ENCODE results near the gene SNTA1. TPM values are rescaled to one million over a fixed set of nuclear protein-coding genes. Genes with fewer than 3 reads are reported as not detected.

Gene SNTA1
- total RNA-seq, 1 experiment from 2014 or later: 9.9 TPM

DNA sequence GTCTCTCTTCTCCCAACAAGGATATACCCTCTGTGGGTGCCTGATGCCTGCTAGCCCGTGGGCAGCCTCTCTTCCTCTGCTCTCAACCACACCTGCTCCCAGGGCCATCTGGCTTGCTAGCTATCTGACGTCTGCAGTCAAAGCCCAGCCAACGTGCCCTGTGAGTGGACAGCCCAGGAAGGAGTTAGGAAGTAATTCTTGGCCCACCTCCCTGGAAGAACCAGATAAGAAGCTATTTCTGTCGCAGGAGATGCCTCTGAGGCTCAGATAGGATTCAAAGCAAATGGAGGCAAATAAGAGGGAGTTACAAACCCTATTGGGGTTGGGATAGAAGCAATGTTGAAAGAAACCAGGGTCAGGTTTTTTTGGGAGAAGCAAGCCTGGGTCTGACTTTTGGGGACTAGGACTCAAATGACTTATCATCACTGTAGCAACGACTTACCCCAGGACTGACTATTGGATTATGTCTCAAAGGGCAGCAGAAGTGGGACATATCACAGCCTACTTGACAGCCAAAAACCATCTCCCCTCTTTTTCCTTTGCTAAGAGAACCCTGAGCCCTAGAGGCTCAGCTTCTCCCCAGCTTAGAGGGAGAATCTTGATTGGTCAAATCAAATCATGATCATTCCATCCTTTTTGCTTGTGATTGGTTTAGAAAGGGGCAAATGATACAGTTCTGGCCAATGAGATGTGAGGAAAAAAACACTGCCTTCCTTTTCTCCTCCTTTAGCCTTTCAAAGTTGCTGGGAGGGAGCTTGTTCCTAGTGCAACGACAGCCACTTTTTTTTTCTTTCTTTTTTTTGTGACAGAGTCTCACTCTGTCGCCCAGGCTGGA, 24.2 kb downstream of the SNTA1 start:
- Histone ChIP-seq H4K91ac (ENCODE audit: insufficient read length, low read depth, low read length) (no peak overlapping the region), H2AK5ac (ENCODE audit: insufficient read length, low read length) (no peak overlapping the region), H2BK15ac (ENCODE audit: low read depth, low read length) (no peak overlapping the region), H4K8ac (replicated peaks; ENCODE audit: insufficient read length, low read depth, low read length) (no peak overlapping the region), H3K56ac (ENCODE audit: insufficient read length, low read depth, low read length) (no peak overlapping the region), H2BK120ac (ENCODE audit: low read depth, low read length, poor library complexity, severe bottlenecking) (no peak overlapping the region), H4K5ac (ENCODE audit: insufficient read length, low read depth, low read length) (no peak overlapping the region), H2BK20ac (ENCODE audit: low read depth, low read length, poor library complexity, severe bottlenecking) (no peak overlapping the region), H2AFZ (ENCODE audit: low read length) (no peak overlapping the region), H2BK12ac (ENCODE audit: insufficient read length, low read depth, low read length) (no peak overlapping the region), H4K20me1 (ENCODE audit: control insufficient read depth, insufficient read depth, insufficient read length) (no peaks in the 10 kb centered on the region), H3K18ac (ENCODE audit: insufficient read length, low read depth, low read length) (no peak overlapping the region), H3K14ac (ENCODE audit: insufficient read depth, low read length) (no peak overlapping the region), H3K79me1 (ENCODE audit: insufficient read depth, low read depth, low read length, poor library complexity, severe bottlenecking) (no peaks in the 10 kb centered on the region), H3K27me3 (ENCODE audit: insufficient read depth, low read length) (no peaks in the 10 kb centered on the region), H3K79me2 (ENCODE audit: insufficient read depth, low read length) (no peaks in the 10 kb centered on the region), H3K9ac (ENCODE audit: extremely low read depth, insufficient read length, low read length) (no peak overlapping the region), H3K23ac (ENCODE audit: insufficient read length, low read depth, low read length) (no peak overlapping the region), H2BK5ac (ENCODE audit: insufficient read length, low read length) (no peak overlapping the region), H3K9me3 (ENCODE audit: control insufficient read depth, low read depth, low read length) (no peaks in the 10 kb centered on the region), H3K4me2 (ENCODE audit: insufficient read depth, insufficient read length, low read length) (no peak overlapping the region), H3K23me2 (ENCODE audit: insufficient read length, low read depth, low read length, poor library complexity, severe bottlenecking) (no peaks in the 10 kb centered on the region), H3K4ac (ENCODE audit: low read depth, low read length) (no peak overlapping the region), H3T11ph (ENCODE audit: low read length) (no peak overlapping the region), H3K4me1 (ENCODE audit: insufficient read depth, low read length) (no peaks in the 10 kb centered on the region), H3K27ac (ENCODE audit: insufficient read length, low read depth, low read length) (no peak overlapping the region)
- no peaks in the 10 kb centered on the region; a peak in 1 of 5 replicates for H3K9me3 Mint-ChIP-seq
- H3K27me3 Mint-ChIP-seq (ENCODE audit: low read depth): no peaks in the 10 kb centered on the region
- 0 out of 7 replicates have a peak, but pooled peaks cover 0 to 2% (median 0%) of the 10 kb centered on the region in 3 experiments for H3K36me3 Mint-ChIP-seq (ENCODE audit: insufficient read depth in 1 of 3, low read depth in 3 of 3)
- no CpG with 5 or more reads among the region's 7 CpGs for WGBS (ENCODE audit: extremely low coverage, insufficient read length, low lambda C conversion rate)
- no peaks in the 10 kb centered on the region for H3K4me1 Mint-ChIP-seq
- H3K27ac Mint-ChIP-seq: peak overlapping the region in 1 of 3 experiments; percentile 64; a peak in 1 of 7 replicates
- no peak for DNase-seq
- no peak overlapping the region for H3K4me3 Mint-ChIP-seq
- TF ChIP-seq, protein P1, sequence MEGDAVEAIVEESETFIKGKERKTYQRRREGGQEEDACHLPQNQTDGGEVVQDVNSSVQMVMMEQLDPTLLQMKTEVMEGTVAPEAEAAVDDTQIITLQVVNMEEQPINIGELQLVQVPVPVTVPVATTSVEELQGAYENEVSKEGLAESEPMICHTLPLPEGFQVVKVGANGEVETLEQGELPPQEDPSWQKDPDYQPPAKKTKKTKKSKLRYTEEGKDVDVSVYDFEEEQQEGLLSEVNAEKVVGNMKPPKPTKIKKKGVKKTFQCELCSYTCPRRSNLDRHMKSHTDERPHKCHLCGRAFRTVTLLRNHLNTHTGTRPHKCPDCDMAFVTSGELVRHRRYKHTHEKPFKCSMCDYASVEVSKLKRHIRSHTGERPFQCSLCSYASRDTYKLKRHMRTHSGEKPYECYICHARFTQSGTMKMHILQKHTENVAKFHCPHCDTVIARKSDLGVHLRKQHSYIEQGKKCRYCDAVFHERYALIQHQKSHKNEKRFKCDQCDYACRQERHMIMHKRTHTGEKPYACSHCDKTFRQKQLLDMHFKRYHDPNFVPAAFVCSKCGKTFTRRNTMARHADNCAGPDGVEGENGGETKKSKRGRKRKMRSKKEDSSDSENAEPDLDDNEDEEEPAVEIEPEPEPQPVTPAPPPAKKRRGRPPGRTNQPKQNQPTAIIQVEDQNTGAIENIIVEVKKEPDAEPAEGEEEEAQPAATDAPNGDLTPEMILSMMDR (conservative IDR thresholded peaks at IDR 0.05): no peak

All from H9 (cell line).